ENCODE results near the gene SNRPA. TPM values are rescaled to one million over a fixed set of nuclear protein-coding genes. Genes with fewer than 3 reads are reported as not detected.
"Not testable (repeated sequence)": the region's sequence is repeated elsewhere in the genome, so short reads cannot be mapped to it uniquely, and the experiment has no call there.

The SNRPA gene
- total RNA-seq, 2 experiments from 2014 or later, result 245 to 465 TPM

- ATAC-seq (no peak), DNase-seq (no peak)
- Mint-ChIP-seq H3K4me1 (peaks cover 52% of the 10 kb centered on the region), H3K27ac (no peak overlapping the region), H3K36me3 (ENCODE audit: low read depth) (peaks cover 72% of the 10 kb centered on the region), H3K9me3 (ENCODE audit: low read depth) (no peaks in the 10 kb centered on the region), H3K4me3 (no peak overlapping the region), H3K27me3 (no peaks in the 10 kb centered on the region)
- intact Hi-C loops (cut with DNase I, micrococcal nuclease), result no loop called here
- CTCF ChIA-PET, result interaction anchor here (0.6 to 1.1 kb wide), 3 partner anchors 44 to 1025 kb away, joined by 3 read pairs; no protein-coding TSS in a partner anchor
- POLR2A ChIA-PET, result interaction anchor here (1.3 kb wide), 1 partner anchor 9 kb away, joined by 3 read pairs; no protein-coding TSS in a partner anchor
Observed at GRCh38 chr19:40763526-40763925, 12.5 kb downstream of the SNRPA start.

- Mint-ChIP-seq H3K27ac (peak overlapping the region; percentile 48), H3K27me3 (no peaks in the 10 kb centered on the region), H3K9me3 (ENCODE audit: low read depth) (no peaks in the 10 kb centered on the region), H3K4me3 (no peak overlapping the region), H3K4me1 (peaks cover 52% of the 10 kb centered on the region), H3K36me3 (ENCODE audit: low read depth) (peaks cover 74% of the 10 kb centered on the region)
- POLR2A ChIA-PET, result interaction anchor here (1.3 kb wide), 1 partner anchor 10 kb away, joined by 3 read pairs; no protein-coding TSS in a partner anchor
- CTCF ChIA-PET, result interaction anchor here (0.6 to 1.1 kb wide), 2 partner anchors 43 to 1025 kb away, joined by 3 read pairs; no protein-coding TSS in a partner anchor
- ATAC-seq (no peak), DNase-seq (no peak)
- intact Hi-C loops (cut with DNase I, micrococcal nuclease), result no loop called here
Observed at GRCh38 chr19:40763963-40764362, 13.0 kb downstream of the SNRPA start.

- CTCF ChIA-PET, result interaction anchor here (0.9 to 1.2 kb wide), 2 partner anchors 9 to 12 kb away, joined by 3 read pairs; partner anchors contain the start of gene RAB4B
- intact Hi-C loops (cut with DNase I, micrococcal nuclease); ATAC-seq; H3K27me3 Mint-ChIP-seq; H3K9me3 Mint-ChIP-seq (ENCODE audit: low read depth); H3K4me3 Mint-ChIP-seq; DNase-seq: not testable (repeated sequence)
- POLR2A ChIA-PET, result interaction anchor here (1.6 kb wide), 1 partner anchor 16 kb away, joined by 8 read pairs; the partner anchor contains the start of gene ACTMAP
- peaks cover 39% of the 10 kb centered on the region for H3K4me1 Mint-ChIP-seq
- peak overlapping the region; percentile 25 for H3K27ac Mint-ChIP-seq
- peaks cover 71% of the 10 kb centered on the region for H3K36me3 Mint-ChIP-seq (ENCODE audit: low read depth)
Observed at GRCh38 chr19:40766385-40766784, 15.4 kb downstream of the SNRPA start.

- ATAC-seq (no peak), DNase-seq (no peak)
- Mint-ChIP-seq H3K27ac (no peak overlapping the region), H3K9me3 (ENCODE audit: low read depth) (no peaks in the 10 kb centered on the region), H3K36me3 (ENCODE audit: low read depth) (peaks cover 53% of the 10 kb centered on the region), H3K4me3 (no peak overlapping the region), H3K27me3 (no peaks in the 10 kb centered on the region), H3K4me1 (peaks cover 19% of the 10 kb centered on the region)
- intact Hi-C loops (cut with DNase I, micrococcal nuclease), result no loop called here
- ChIA-PET CTCF (interaction anchor here (1.2 kb wide), 1 partner anchor 11 kb away, joined by 3 read pairs; no protein-coding TSS in a partner anchor), POLR2A (no interaction called here)
Observed at GRCh38 chr19:40768869-40769268, 17.9 kb downstream of the SNRPA start.

GRCh38 chr19:40771101-40771862 is 20.3 kb downstream of the SNRPA start:
- H3K4me1 Mint-ChIP-seq; H3K9me3 Mint-ChIP-seq (ENCODE audit: low read depth); DNase-seq; intact Hi-C loops (cut with DNase I, micrococcal nuclease); H3K27me3 Mint-ChIP-seq; H3K4me3 Mint-ChIP-seq; H3K27ac Mint-ChIP-seq: not testable (repeated sequence)
- ChIA-PET CTCF (interaction anchor here (0.8 to 1.4 kb wide), 4 partner anchors 13 to 48 kb away, joined by 3 to 4 read pairs (median 3); no protein-coding TSS in a partner anchor), POLR2A (interaction anchor here (0.7 to 1.2 kb wide), 4 partner anchors 15 to 35 kb away, joined by 3 read pairs; partner anchors contain the start of gene ACTMAP)
- H3K36me3 Mint-ChIP-seq (ENCODE audit: low read depth), result peaks cover 31% of the 10 kb centered on the region
- ATAC-seq, result peak; percentile 32

- intact Hi-C loops (cut with DNase I, micrococcal nuclease), result no loop called here
- CTCF ChIA-PET, result no interaction called here
- H3K27ac Mint-ChIP-seq, result no peak within 1 kb of the TSS
Observed at GRCh38 chr19:40774916-40775631, 24.1 kb downstream of the SNRPA start, which contains the start of gene MIA. Gene MIA (plus strand): TSS chr19:40775521. CDS start chr19:40775543, 22 bp downstream.

GRCh38 chr19:40775632-40776022 is 24.6 kb downstream of the SNRPA start:
- DNase-seq (no peak), ATAC-seq (no peak)
- Mint-ChIP-seq H3K27ac (no peak overlapping the region), H3K36me3 (ENCODE audit: low read depth) (peaks cover 12% of the 10 kb centered on the region), H3K27me3 (no peaks in the 10 kb centered on the region), H3K9me3 (ENCODE audit: low read depth) (no peaks in the 10 kb centered on the region), H3K4me1 (peaks cover 33% of the 10 kb centered on the region), H3K4me3 (no peak overlapping the region)
- ChIA-PET POLR2A (no interaction called here), CTCF (no interaction called here)
- intact Hi-C loops (cut with DNase I, micrococcal nuclease), result loop anchor here in 1 of 2 experiments (2.0 kb wide), 1 partner anchor 171 kb away; no protein-coding TSS in a partner anchor

More at GRCh38 chr19:40774916-40775631, 24.1 kb downstream of the SNRPA start, which contains the start of gene MIA:
- POLR2A ChIA-PET, result no interaction called here
- H3K36me3 Mint-ChIP-seq (ENCODE audit: low read depth), result peaks cover 14% of the 10 kb centered on the region
- H3K9me3 Mint-ChIP-seq (ENCODE audit: low read depth), result no peaks in the 10 kb centered on the region
- H3K27me3 Mint-ChIP-seq, result no peaks in the 10 kb centered on the region
- ATAC-seq, result no peak
- H3K4me3 Mint-ChIP-seq, result no peak within 1 kb of the TSS
- H3K4me1 Mint-ChIP-seq, result peaks cover 27% of the 10 kb centered on the region
- no peak for DNase-seq

- intact Hi-C loops (cut with DNase I, micrococcal nuclease), result loop anchor here in 1 of 2 experiments (2.0 kb wide), 1 partner anchor 172 kb away; no protein-coding TSS in a partner anchor
- no peak overlapping the region for H3K27ac Mint-ChIP-seq
- no peaks in the 10 kb centered on the region for H3K9me3 Mint-ChIP-seq (ENCODE audit: low read depth)
- ATAC-seq (no peak), DNase-seq (no peak)
- peaks cover 37% of the 10 kb centered on the region for H3K4me1 Mint-ChIP-seq
- ChIA-PET CTCF (interaction anchor here (0.9 to 4.5 kb wide), 5 partner anchors 9 to 26 kb away, joined by 3 to 47 read pairs (median 17); partner anchors contain the start of genes ACTMAP, EGLN2 and SNRPA), POLR2A (interaction anchor here (1.9 to 3.6 kb wide), 3 partner anchors 18 to 25 kb away, joined by 7 to 46 read pairs (median 13); partner anchors contain the start of genes ACTMAP and SNRPA)
- H3K36me3 Mint-ChIP-seq (ENCODE audit: low read depth), result peaks cover 7% of the 10 kb centered on the region
- H3K4me3 Mint-ChIP-seq, result no peak overlapping the region
- H3K27me3 Mint-ChIP-seq, result no peaks in the 10 kb centered on the region
Observed at GRCh38 chr19:40776364-40776763, 25.4 kb downstream of the SNRPA start.

- Mint-ChIP-seq H3K4me3 (peak overlapping the region; percentile 84), H3K27me3 (no peaks in the 10 kb centered on the region), H3K4me1 (peaks cover 38% of the 10 kb centered on the region), H3K27ac (peak overlapping the region; percentile 94), H3K9me3 (ENCODE audit: low read depth) (no peaks in the 10 kb centered on the region), H3K36me3 (ENCODE audit: low read depth) (peaks cover 6% of the 10 kb centered on the region)
- intact Hi-C loops (cut with DNase I, micrococcal nuclease), result loop anchor here in 1 of 2 experiments (1.0 to 2.0 kb wide), 2 partner anchors 22 to 172 kb away; no protein-coding TSS in a partner anchor
- ATAC-seq (peak; percentile 68), DNase-seq (peak; percentile 94)
- POLR2A ChIA-PET, result interaction anchor here (0.6 to 3.6 kb wide), 8 partner anchors 19 to 783 kb away, joined by 3 to 46 read pairs (median 9); partner anchors contain the start of genes ACTMAP, COQ8B, EGLN2 and HNRNPUL1
- CTCF ChIA-PET, result interaction anchor here (0.6 to 4.5 kb wide), 14 partner anchors 9 to 1332 kb away, joined by 3 to 47 read pairs (median 7); partner anchors contain the start of genes ACTMAP, COQ8B, EGLN2 and HNRNPUL1
Observed at GRCh38 chr19:40776932-40777644, 26.1 kb downstream of the SNRPA start.

- DNase-seq (no peak), ATAC-seq (no peak)
- ChIA-PET POLR2A (interaction anchor here (0.6 to 3.6 kb wide), 10 partner anchors 16 to 782 kb away, joined by 3 to 46 read pairs (median 6); partner anchors contain the start of genes ACTMAP, COQ8B, EGLN2 and HNRNPUL1), CTCF (interaction anchor here (0.6 to 4.5 kb wide), 14 partner anchors 9 to 1332 kb away, joined by 3 to 47 read pairs (median 7); partner anchors contain the start of genes ACTMAP, COQ8B, EGLN2 and HNRNPUL1)
- H3K27ac Mint-ChIP-seq, result peak overlapping the region; percentile 94
- H3K27me3 Mint-ChIP-seq, result no peaks in the 10 kb centered on the region
- no peaks in the 10 kb centered on the region for H3K9me3 Mint-ChIP-seq (ENCODE audit: low read depth)
- peaks cover 38% of the 10 kb centered on the region for H3K4me1 Mint-ChIP-seq
- peaks cover 8% of the 10 kb centered on the region for H3K36me3 Mint-ChIP-seq (ENCODE audit: low read depth)
- intact Hi-C loops (cut with DNase I, micrococcal nuclease), result loop anchor here in 1 of 2 experiments (1.0 to 2.0 kb wide), 2 partner anchors 22 to 173 kb away; no protein-coding TSS in a partner anchor
- peak overlapping the region; percentile 84 for H3K4me3 Mint-ChIP-seq
Observed at GRCh38 chr19:40777645-40777936, 26.6 kb downstream of the SNRPA start.
